Heart right ventricle (tissue), 16 donors: Measurements from ENCODE around the gene ETV3L. TPM values are rescaled to one million over a fixed set of nuclear protein-coding genes. Genes with fewer than 3 reads are reported as not detected.
A peak's percentile ranks its signal among the peaks of the same experiment; 100 is the strongest.

Source experiments
- ATAC-seq, 8 donors: fragments of 200-7000 bp; cut with Tn5 transposase; one replicate each; pipeline ENCODE4 v1.9.1; 2020; ENCODE audit warnings: mild to moderate bottlenecking in 8 of 8, moderate library complexity in 8 of 8, moderate number of reproducible peaks in 1 of 8
- DNase-seq, 2 donors: peaks; one replicate each; pipeline ENCODE4 v3.0.0-alpha.2; 2020
- H3K27ac ChIP-seq, 10 donors: fragments of 200-600 bp; sonication (generic) in 2 of 10; one replicate each; pipeline versions ENCODE4 v1.5.0 to v1.8.0; 2020 to 2022; ENCODE audit warnings: mild to moderate bottlenecking in 3 of 10
- H3K27me3 ChIP-seq, 7 donors: fragments of 200-600 bp; one replicate each; pipeline ENCODE4 v1.8.0; 2021 to 2022; ENCODE audit warnings: mild to moderate bottlenecking in 2 of 7
- H3K36me3 ChIP-seq, 9 donors: fragments of 200-600 bp; sonication (generic) in 1 of 9; one replicate each; pipeline versions ENCODE4 v1.5.0 to v1.8.0; 2020 to 2022; ENCODE audit warnings: mild to moderate bottlenecking in 2 of 9
- H3K4me1 ChIP-seq, 9 donors: fragments of 200-600 bp; sonication (generic) in 1 of 9; one replicate each; pipeline versions ENCODE4 v1.5.0 to v1.8.0; 2020 to 2022; ENCODE audit warnings: mild to moderate bottlenecking in 4 of 9
- H3K4me3 ChIP-seq, 10 donors: fragments of 200-600 bp; sonication (generic) in 2 of 10; one replicate each; pipeline versions ENCODE4 v1.5.0 to v1.8.0; 2020 to 2022; ENCODE audit warnings: mild to moderate bottlenecking in 7 of 10, moderate library complexity in 2 of 10
- H3K9me3 ChIP-seq, 11 donors: fragments of 200-600 bp in 10 of 11; sonication (generic) in 2 of 11; one replicate each; pipeline versions ENCODE4 v1.5.0 to v1.8.0; 2013 to 2022; ENCODE audit warnings: mild to moderate bottlenecking in 2 of 11, control low read depth in 1 of 11, moderate library complexity in 1 of 11
- WGBS, 2 donors: extraction: QIAGEN DNeasy Blood & Tissue Kit; methylation state at CpG; one replicate each; pipeline ENCODE4 v1.1.7; 2013; ENCODE audit warnings: inconsistent platforms in 1 of 2; 5-methylcytosine and 5-hydroxymethylcytosine counted together
- intact Hi-C, 10 donors: fragments of 100-400 bp; cut with DNase I; formaldehyde crosslinking; loops; one replicate each; pipeline versions ENCODE4 v1.11.1 to v1.14.2; 2022
- polyA plus RNA-seq, 2 donors: library from polyadenylated mRNA; stranded (reverse); fragments of 200-250 nt; gene quantifications; one replicate each; pipeline ENCODE4 v1.2.3, GENCODE V29; 2013
- total RNA-seq, 10 donors: library from RNA; stranded (reverse); fragmentation: NEBNext Ultra II Directional in 3 of 10; extraction: Animal tissue kit (Norgen Biotek cat#: 25700) in 3 of 10; gene quantifications; one replicate each; pipeline versions ENCODE4 v1.2.1 to v1.2.4, GENCODE V29; 2021 to 2023
- TF ChIP-seq, protein P1 (sequence below), 9 donors: fragments of 200-600 bp; sonication (generic) in 2 of 9; IDR thresholded peaks; one replicate each; pipeline versions ENCODE4 v1.5.0 to v1.8.0; 2021 to 2022; ENCODE audit warnings: antibody characterized with exemption in 9 of 9, mild to moderate bottlenecking in 5 of 9, moderate library complexity in 1 of 9
- donor health status: Arrhythmogenic right ventricular cardiomyopathy.
- donor health status: ischemic (EF 13 %, LVEDD 7.1; RV severe dilation, severe dysfunction).
- donor health status: healthy with polysubstance abuse.
- donor health status: DM: no; HTN: yes; CAD: no.
- donor health status: DM: no; HTN: no; CAD: no.
- donor health status: ischemic (EF 25% LVEDD 6.9; RV normal size, moderate dysfunction).
- donor health status: ischemic (EF 25% LVEDD 5.7; RV mildly dilated, moderate dysfunction).
- donor health status: healthy.
- donor health status: DM: yes; HTN: yes; CAD: no.
- donor health status: Ischemic cardiomyopathy.
- donor health status: ischemic (EF 35%, LVEDD 5.7; RV mildly dilated, moderate dysfunction).
- donor health status: nonischemic (EF 11% LVEDD 7.7; RV severe dilation, severe dysfunction).
- donor health status: DM: yes; HTN: yes; CAD: no.
- donor health status: PGD.
- donor health status: ischemic (EF 29% LVEDD 5.4; RV normal size, mild dysfunction).
- donor health status: nonischemic (EF 23%, LVEDD 6.1; RV moderate dilation, normal function).

Gene ETV3L
- total and polyA plus RNA-seq, 12 donors = not detected

DNA sequence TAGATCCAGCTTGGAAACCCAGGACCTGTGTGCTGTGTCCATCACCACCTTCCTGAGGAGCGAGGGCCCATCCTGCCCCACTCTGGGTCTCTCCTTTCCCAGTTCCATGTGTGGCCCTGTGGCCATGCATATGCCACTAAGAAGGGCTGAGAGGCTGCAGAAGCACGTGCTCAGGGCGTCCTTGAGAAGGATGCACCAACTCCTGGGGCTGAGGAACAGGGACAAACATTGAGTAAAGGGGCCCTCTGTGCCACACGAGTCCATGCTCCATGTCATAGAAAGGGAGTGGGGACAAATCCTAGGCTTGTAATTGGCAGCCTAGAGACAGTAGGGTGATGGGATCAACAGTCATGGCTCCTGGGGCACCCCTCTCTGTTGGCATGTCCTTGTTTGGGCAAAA is 8.4 kb downstream of the ETV3L start:
- Histone ChIP-seq H3K9me3 (no peaks in the 10 kb centered on the region), H3K4me1 (peaks cover 0 to 19% (median 7%) of the 10 kb centered on the region in 9 donors), H3K36me3 (no peaks in the 10 kb centered on the region), H3K27ac (no peak overlapping the region), H3K4me3 (no peak overlapping the region), H3K27me3 (no peaks in the 10 kb centered on the region)
- intact Hi-C loops = loop anchor here in 2 of 10 donors (2.0 kb wide), 1 partner anchor 66 kb away; no protein-coding TSS in a partner anchor
- TF ChIP-seq, protein P1, sequence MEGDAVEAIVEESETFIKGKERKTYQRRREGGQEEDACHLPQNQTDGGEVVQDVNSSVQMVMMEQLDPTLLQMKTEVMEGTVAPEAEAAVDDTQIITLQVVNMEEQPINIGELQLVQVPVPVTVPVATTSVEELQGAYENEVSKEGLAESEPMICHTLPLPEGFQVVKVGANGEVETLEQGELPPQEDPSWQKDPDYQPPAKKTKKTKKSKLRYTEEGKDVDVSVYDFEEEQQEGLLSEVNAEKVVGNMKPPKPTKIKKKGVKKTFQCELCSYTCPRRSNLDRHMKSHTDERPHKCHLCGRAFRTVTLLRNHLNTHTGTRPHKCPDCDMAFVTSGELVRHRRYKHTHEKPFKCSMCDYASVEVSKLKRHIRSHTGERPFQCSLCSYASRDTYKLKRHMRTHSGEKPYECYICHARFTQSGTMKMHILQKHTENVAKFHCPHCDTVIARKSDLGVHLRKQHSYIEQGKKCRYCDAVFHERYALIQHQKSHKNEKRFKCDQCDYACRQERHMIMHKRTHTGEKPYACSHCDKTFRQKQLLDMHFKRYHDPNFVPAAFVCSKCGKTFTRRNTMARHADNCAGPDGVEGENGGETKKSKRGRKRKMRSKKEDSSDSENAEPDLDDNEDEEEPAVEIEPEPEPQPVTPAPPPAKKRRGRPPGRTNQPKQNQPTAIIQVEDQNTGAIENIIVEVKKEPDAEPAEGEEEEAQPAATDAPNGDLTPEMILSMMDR (IDR thresholded peaks at IDR 0.05) = no peak
- WGBS, 2 donors = 87 to 91% methylated on average over 4 of the region's 4 CpGs
- ATAC-seq (no peak), DNase-seq (no peak)

DNA sequence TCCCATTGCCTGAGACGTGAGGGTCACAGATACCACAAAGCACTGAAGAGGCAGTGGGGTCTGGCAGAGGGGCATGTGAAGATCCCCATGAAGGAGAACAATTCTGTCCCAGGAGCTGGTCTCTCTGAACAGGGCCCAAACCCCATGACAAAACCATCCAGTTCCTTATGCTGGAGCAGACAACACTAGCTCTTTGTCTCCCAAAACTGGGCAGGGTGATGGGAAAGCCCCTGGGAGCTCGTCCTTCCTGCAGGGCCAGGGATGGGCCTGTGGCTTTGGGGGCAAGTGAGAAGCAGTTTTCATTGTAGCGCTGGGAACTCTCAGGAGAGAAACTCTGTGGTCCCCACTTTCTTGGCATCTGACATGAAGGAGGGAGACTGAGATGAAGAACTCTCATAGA is 8.8 kb downstream of the ETV3L start:
- H3K9me3 ChIP-seq = no peaks in the 10 kb centered on the region
- TF ChIP-seq, protein P1 (IDR thresholded peaks at IDR 0.05) = no peak
- 63 to 69% methylated on average over 3 of the region's 3 CpGs for WGBS, 2 donors
- ATAC-seq = peak in 2 of 8 donors; percentile 3 to 5
- no peak for DNase-seq
- intact Hi-C loops = loop anchor here in 9 of 10 donors (1.0 to 2.0 kb wide), 3 partner anchors 65 to 66 kb away; no protein-coding TSS in a partner anchor
- H3K27me3 ChIP-seq = no peaks in the 10 kb centered on the region
- no peak overlapping the region for H3K4me3 ChIP-seq
- no peaks in the 10 kb centered on the region for H3K36me3 ChIP-seq
- H3K4me1 ChIP-seq = peaks cover 0 to 19% (median 7%) of the 10 kb centered on the region in 9 donors
- no peak overlapping the region for H3K27ac ChIP-seq

DNA sequence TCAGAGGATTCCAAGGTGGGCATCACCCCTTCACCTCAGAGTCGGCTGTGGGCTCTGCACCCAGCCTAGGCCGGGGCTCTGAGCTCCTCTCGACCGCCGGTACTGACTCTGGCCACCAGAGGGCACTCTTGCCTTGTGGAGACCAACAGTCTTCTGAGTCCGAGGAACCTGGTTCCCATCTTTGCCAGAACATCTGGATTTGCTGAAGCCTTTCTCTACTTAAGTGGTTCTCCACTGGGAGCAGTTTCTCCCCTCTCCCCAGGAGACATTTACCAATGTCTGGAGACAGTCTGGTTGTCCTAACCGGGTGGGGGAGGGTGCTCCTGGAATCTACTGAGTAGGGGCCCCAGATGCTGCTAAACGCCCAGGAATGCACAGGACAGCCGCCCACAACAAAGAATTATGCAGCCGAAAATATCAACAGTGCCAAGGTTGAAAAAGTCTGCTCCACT is 9.4 kb downstream of the ETV3L start:
- Histone ChIP-seq H3K36me3 (no peaks in the 10 kb centered on the region), H3K4me3 (no peak overlapping the region), H3K9me3 (no peaks in the 10 kb centered on the region), H3K27ac (no peak overlapping the region), H3K4me1 (peaks cover 0 to 19% (median 7%) of the 10 kb centered on the region in 9 donors), H3K27me3 (no peaks in the 10 kb centered on the region)
- DNase-seq (peak; percentile 87 to 90), ATAC-seq (peak; percentile 82 to 93 (median 88))
- TF ChIP-seq, protein P1 (IDR thresholded peaks at IDR 0.05) = peak; percentile 88 to 99 (median 95)
- 14 to 17% methylated on average over 10 of the region's 10 CpGs for WGBS, 2 donors
- intact Hi-C loops = loop anchor here in 9 of 10 donors (1.0 to 2.0 kb wide), 3 partner anchors 65 to 67 kb away; no protein-coding TSS in a partner anchor

GRCh38 chr1:157089789-157090188 is 9.8 kb downstream of the ETV3L start:
- TF ChIP-seq, protein P1 (IDR thresholded peaks at IDR 0.05) = no peak

More at GRCh38 chr1:157089789-157090188, 9.8 kb downstream of the ETV3L start:
- H3K4me1 ChIP-seq = peaks cover 0 to 19% (median 7%) of the 10 kb centered on the region in 9 donors
- no peaks in the 10 kb centered on the region for H3K27me3 ChIP-seq
- DNase-seq = no peak
- ATAC-seq = peak in 5 of 8 donors; percentile 3 to 24 (median 20)
- intact Hi-C loops = loop anchor here in 9 of 10 donors (1.0 to 2.0 kb wide), 3 partner anchors 66 to 67 kb away; no protein-coding TSS in a partner anchor
- no peak overlapping the region for H3K4me3 ChIP-seq
- H3K9me3 ChIP-seq = no peaks in the 10 kb centered on the region
- no peak overlapping the region for H3K27ac ChIP-seq
- 85 to 86% methylated on average over 9 of the region's 9 CpGs for WGBS, 2 donors
- no peaks in the 10 kb centered on the region for H3K36me3 ChIP-seq
